ENCODE data around the gene PIH1D2. TPM values are rescaled to one million over a fixed set of nuclear protein-coding genes. Genes with fewer than 3 reads are reported as not detected.

Gene PIH1D2
- total RNA-seq, 4 donors from 2014 or later, result 0.38 to 2.4 (median 0.90) TPM

DNA sequence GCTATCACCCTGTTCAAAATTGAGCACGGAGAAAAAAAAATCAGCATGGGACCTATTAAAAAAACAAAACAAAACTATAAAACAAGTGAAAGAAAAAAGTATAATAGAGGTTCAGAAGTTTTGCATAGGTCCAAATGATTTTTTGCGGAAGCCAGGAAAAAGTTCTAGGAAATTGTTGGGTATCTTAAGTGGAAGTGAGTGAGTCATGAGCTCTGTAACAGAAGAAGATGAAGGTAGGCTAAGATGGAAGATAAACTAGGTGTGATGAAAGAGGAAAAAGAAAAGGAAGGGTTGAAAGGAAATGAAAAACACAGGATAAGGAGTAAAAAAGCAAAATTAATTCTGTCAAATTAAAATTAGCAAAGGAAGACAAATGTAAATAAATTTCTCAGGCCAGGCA, 40.6 kb upstream of the PIH1D2 start:
- no peak for DNase-seq (ENCODE audit: low spot score in 2 of 2)
- intact Hi-C loops (cut with DNase I; ENCODE audit: low total_unique reads), result loop anchor here (10.0 kb wide), 1 partner anchor 60 kb away; the partner anchor contains the start of gene BCO2
- TF ChIP-seq, protein P1, sequence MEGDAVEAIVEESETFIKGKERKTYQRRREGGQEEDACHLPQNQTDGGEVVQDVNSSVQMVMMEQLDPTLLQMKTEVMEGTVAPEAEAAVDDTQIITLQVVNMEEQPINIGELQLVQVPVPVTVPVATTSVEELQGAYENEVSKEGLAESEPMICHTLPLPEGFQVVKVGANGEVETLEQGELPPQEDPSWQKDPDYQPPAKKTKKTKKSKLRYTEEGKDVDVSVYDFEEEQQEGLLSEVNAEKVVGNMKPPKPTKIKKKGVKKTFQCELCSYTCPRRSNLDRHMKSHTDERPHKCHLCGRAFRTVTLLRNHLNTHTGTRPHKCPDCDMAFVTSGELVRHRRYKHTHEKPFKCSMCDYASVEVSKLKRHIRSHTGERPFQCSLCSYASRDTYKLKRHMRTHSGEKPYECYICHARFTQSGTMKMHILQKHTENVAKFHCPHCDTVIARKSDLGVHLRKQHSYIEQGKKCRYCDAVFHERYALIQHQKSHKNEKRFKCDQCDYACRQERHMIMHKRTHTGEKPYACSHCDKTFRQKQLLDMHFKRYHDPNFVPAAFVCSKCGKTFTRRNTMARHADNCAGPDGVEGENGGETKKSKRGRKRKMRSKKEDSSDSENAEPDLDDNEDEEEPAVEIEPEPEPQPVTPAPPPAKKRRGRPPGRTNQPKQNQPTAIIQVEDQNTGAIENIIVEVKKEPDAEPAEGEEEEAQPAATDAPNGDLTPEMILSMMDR (IDR thresholded peaks at IDR 0.05), result no peak
- no peak for TF ChIP-seq POLR2A (IDR thresholded peaks at IDR 0.05)
- WGBS, 2 donors, result 93 to 95% methylated on average over 2 of the region's 2 CpGs
- H3K4me3 ChIP-seq (ENCODE audit: low read depth, poor library complexity, severe bottlenecking), result no peak overlapping the region

DNA sequence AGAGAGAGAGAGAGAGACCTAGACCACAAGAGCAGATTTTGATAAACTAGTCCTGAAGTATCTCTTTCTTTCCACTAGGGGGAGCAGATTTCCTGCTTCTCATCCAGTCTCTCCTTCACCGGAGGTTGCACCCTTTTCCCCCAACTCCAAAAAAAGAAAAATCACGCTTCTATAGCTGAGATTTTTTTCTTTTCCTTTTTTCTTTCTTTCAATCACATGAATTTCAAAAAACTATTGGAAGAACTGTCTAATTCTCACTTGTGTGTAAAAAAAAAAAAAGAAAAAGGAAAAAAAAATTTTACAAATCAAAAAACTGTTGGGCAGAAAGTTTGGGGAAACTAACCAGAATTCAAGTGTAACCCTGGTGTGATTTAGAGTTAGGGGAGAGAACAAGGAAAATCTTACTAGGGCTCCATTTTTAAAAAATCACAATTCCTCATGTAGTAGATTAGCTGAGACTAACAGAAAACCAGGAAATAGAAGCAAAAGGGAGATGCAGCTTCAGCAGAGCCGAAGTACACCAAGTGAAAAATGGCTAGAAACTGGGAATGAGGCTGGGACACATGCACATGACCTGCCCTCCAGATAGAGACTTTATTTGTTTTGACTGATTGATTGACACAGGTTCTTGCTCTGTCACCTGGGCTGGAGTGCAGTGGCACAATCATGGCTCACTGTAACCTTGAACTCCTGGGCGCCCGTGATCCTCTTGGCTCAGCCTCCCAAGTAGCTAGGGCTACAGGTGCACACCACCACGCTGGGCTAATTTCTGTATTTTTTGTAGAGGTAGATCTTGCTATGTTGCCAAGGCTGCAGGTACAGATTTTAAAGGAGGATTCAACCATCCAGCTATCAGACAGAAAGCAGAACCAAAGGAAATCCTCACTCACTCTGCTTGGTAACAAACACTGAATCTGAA, 40.0 kb upstream of the PIH1D2 start:
- 57 to 61% methylated on average over 6 of the region's 6 CpGs for WGBS, 2 donors
- no peak for DNase-seq (ENCODE audit: low spot score in 2 of 2)
- TF ChIP-seq, protein P1 (IDR thresholded peaks at IDR 0.05), result no peak
- TF ChIP-seq POLR2A (IDR thresholded peaks at IDR 0.05), result no peak
- intact Hi-C loops (cut with DNase I; ENCODE audit: low total_unique reads), result loop anchor here (10.0 kb wide), 1 partner anchor 61 kb away; the partner anchor contains the start of gene BCO2
- H3K4me3 ChIP-seq (ENCODE audit: low read depth, poor library complexity, severe bottlenecking), result no peak overlapping the region

DNA sequence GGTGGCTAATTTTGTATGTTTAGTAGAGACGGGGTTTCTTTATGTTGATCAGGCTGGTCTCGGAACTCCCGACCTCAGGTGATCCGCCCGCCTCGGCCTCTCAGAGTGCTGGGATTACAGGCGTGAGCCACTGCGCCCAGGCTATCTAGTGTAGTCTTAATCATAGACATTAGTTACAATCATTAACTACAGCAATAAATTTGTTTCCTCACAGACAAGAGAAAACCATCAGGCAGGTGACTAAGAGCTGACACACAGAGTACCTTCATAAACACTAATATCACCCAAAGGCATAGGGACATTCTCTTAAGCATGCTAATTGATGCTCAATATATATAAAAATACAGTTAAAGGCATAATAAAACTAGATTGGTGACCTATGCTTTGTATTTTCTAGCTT, 32.3 kb upstream of the PIH1D2 start:
- intact Hi-C loops (cut with DNase I; ENCODE audit: low total_unique reads), result loop anchor here (10.0 kb wide), 1 partner anchor 169 kb away; no protein-coding TSS in a partner anchor

DNA sequence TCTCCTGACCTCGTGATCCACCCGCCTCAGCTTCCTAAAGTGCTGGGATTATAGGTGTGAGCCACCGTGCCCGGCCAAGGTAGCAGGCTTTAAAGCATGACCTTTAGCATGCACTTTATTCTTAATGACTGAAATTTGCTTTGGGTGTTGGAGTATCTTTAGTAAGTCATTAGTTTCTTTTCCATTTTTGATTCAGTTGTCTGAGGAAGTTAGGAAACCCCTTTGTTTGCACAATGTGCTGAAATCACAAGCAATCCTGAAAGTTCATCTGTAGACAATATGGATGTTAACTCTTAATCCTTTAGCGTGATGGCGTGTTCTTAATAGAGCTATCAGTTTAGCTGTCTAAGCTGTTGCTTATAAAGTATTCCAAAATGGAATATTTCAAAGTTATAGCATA, 29.6 kb upstream of the PIH1D2 start:
- WGBS, 2 donors, result 78 to 80% methylated on average over 6 of the region's 6 CpGs
- intact Hi-C loops (cut with DNase I; ENCODE audit: low total_unique reads), result loop anchor here (10.0 kb wide), 1 partner anchor 171 kb away; no protein-coding TSS in a partner anchor
- TF ChIP-seq, protein P1 (IDR thresholded peaks at IDR 0.05), result no peak
- no peak for TF ChIP-seq POLR2A (IDR thresholded peaks at IDR 0.05)
- no peak overlapping the region for H3K4me3 ChIP-seq (ENCODE audit: low read depth, poor library complexity, severe bottlenecking)
- no peak for DNase-seq (ENCODE audit: low spot score in 2 of 2)

More for the DNA sequence above, 32.3 kb upstream of the PIH1D2 start:
- 87 to 91% methylated on average over 8 of the region's 8 CpGs for WGBS, 2 donors
- TF ChIP-seq POLR2A (IDR thresholded peaks at IDR 0.05), result no peak
- TF ChIP-seq, protein P1 (IDR thresholded peaks at IDR 0.05), result no peak
- H3K4me3 ChIP-seq (ENCODE audit: low read depth, poor library complexity, severe bottlenecking), result no peak overlapping the region
- DNase-seq (ENCODE audit: low spot score in 2 of 2), result no peak

DNA sequence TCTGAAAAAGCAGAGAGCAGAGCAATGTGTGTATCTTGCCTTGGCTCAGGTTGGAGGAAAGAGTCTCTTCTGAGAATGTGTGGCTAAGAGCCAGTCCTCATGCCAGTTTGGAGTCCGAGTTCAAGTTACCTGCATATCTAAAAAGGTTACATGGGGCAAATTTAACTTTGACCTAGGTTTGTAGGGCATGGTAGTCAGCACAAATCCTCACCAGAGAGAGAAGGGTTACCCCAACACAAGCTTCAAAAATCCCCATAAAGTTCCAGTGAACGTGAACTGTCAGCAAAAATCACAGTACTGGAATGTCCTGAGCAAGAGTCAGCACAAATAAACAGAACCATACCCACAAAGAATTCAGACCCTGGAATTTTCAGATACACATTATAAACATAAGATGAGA, 26.6 kb upstream of the PIH1D2 start:
- no peak for DNase-seq (ENCODE audit: low spot score in 2 of 2)
- TF ChIP-seq, protein P1 (IDR thresholded peaks at IDR 0.05), result no peak
- TF ChIP-seq POLR2A (IDR thresholded peaks at IDR 0.05), result no peak
- no peak overlapping the region for H3K4me3 ChIP-seq (ENCODE audit: low read depth, poor library complexity, severe bottlenecking)
- WGBS, 2 donors, result 55 to 64% methylated on average over 2 of the region's 2 CpGs
- intact Hi-C loops (cut with DNase I; ENCODE audit: low total_unique reads), result loop anchor here (10.0 kb wide), 1 partner anchor 174 kb away; no protein-coding TSS in a partner anchor

Measured in lower leg skin (tissue), 4 donors.